ENCODE measurements around the gene RAB40AL.
"Not testable (repeated sequence)": the region's sequence is repeated elsewhere in the genome, so short reads cannot be mapped to it uniquely, and the experiment has no call there.

Gene RAB40AL

GRCh38 chrX:102968216-102968615 is 31.1 kb downstream of the RAB40AL start:
- TF ChIP-seq CTCF (IDR thresholded peaks at IDR 0.05; ENCODE audit: low read depth, low read length): no peak
- no peak overlapping the region for H3K4me3 ChIP-seq (ENCODE audit: low read depth, low read length)

- H3K4me3 ChIP-seq (ENCODE audit: low read depth, low read length): not testable (repeated sequence)
Observed at GRCh38 chrX:102971536-102971935, 34.5 kb downstream of the RAB40AL start.

- TF ChIP-seq CTCF (IDR thresholded peaks at IDR 0.05; ENCODE audit: low read depth, low read length): no peak
- no peak overlapping the region for H3K4me3 ChIP-seq (ENCODE audit: low read depth, low read length)
Observed at GRCh38 chrX:102975016-102975415, 37.9 kb downstream of the RAB40AL start.

- TF ChIP-seq CTCF (IDR thresholded peaks at IDR 0.05; ENCODE audit: low read depth, low read length): no peak
- H3K4me3 ChIP-seq (ENCODE audit: low read depth, low read length): no peak overlapping the region
Observed at GRCh38 chrX:102976286-102976685, 39.2 kb downstream of the RAB40AL start.

- H3K4me3 ChIP-seq (ENCODE audit: low read depth, low read length): no peak overlapping the region
- no peak for TF ChIP-seq CTCF (IDR thresholded peaks at IDR 0.05; ENCODE audit: low read depth, low read length)
Observed at GRCh38 chrX:102976793-102977495, 39.9 kb downstream of the RAB40AL start.

GRCh38 chrX:102978594-102978993 is 41.5 kb downstream of the RAB40AL start:
- TF ChIP-seq CTCF (IDR thresholded peaks at IDR 0.05; ENCODE audit: low read depth, low read length): no peak
- H3K4me3 ChIP-seq (ENCODE audit: low read depth, low read length): no peak overlapping the region

- H3K4me3 ChIP-seq (ENCODE audit: low read depth, low read length): no peak overlapping the region
- no peak for TF ChIP-seq CTCF (IDR thresholded peaks at IDR 0.05; ENCODE audit: low read depth, low read length)
Observed at GRCh38 chrX:102979536-102979935, 42.5 kb downstream of the RAB40AL start.

GRCh38 chrX:102983205-102983604 is 46.1 kb downstream of the RAB40AL start:
- TF ChIP-seq CTCF (IDR thresholded peaks at IDR 0.05; ENCODE audit: low read depth, low read length): no peak
- H3K4me3 ChIP-seq (ENCODE audit: low read depth, low read length): no peak overlapping the region

Measured in WI38 (cell line).